NCI-H2227 (cell line): Measurements from ENCODE around the gene DDC.
A peak's percentile ranks its signal among the peaks of the same experiment; 100 is the strongest.
"Not testable (repeated sequence)": the region's sequence is repeated elsewhere in the genome, so short reads cannot be mapped to it uniquely, and the experiment has no call there.

Experiments used
- DNase-seq: peaks from one replicate; lab custom pipeline; 2025; ENCODE audit not compliant: unreplicated experiment; lab: John Stamatoyannopoulos, UW

DDC gene

GRCh38 chr7:50589364-50589763 lies 24.2 kb upstream of the DDC start:
- DNase-seq = no peak

DNA sequence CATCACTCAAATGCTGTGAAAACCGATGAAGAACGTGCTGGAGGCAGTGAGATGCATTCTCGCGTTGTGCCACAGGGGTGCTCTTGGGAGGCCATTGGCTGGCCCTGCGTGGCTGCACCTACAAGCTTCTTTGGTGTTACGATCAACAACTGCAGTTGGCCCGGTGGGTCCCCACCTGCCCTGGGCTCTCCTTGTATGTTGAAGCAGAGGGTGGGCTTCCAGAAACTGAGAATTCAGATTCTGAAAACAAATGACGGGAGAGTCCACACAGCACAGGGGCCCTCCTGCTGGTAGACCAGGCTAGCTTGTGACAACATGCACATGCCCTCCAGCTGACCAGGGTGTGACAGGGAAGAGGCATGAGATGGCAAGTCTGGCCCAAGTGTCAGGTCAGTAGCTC lies 23.7 kb upstream of the DDC start:
- DNase-seq = no peak

- no peak for DNase-seq
Observed at GRCh38 chr7:50587737-50588136, 22.5 kb upstream of the DDC start.

- no peak for DNase-seq
Observed at GRCh38 chr7:50584793-50585408, 19.7 kb upstream of the DDC start.

- no peak for DNase-seq
Observed at GRCh38 chr7:50584386-50584785, 19.2 kb upstream of the DDC start.

- not testable (repeated sequence) for DNase-seq
Observed at GRCh38 chr7:50583295-50583694, 18.1 kb upstream of the DDC start.

GRCh38 chr7:50582271-50582670 lies 17.1 kb upstream of the DDC start:
- not testable (repeated sequence) for DNase-seq

DNA sequence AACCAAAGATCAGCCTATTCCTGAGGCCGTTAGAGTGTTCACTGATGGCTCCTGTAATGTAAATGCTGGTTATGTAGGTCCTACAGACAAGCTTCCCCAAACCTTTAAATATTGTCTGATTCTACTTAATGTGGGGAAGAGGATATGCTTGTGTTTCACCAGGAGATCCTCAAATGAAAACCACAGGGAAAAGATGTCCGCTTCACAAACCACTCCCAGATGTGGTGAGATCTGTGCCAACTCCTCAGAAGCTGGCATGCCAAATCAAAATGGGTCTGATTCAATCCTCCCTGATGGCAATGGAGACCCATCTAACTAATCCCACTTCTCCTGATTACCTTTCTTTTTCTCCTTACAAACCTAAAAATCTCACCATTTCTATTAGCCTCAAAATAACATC lies 15.5 kb upstream of the DDC start:
- DNase-seq = not testable (repeated sequence)

- DNase-seq = no peak
Observed at GRCh38 chr7:50580057-50580456, 14.9 kb upstream of the DDC start.

DNA sequence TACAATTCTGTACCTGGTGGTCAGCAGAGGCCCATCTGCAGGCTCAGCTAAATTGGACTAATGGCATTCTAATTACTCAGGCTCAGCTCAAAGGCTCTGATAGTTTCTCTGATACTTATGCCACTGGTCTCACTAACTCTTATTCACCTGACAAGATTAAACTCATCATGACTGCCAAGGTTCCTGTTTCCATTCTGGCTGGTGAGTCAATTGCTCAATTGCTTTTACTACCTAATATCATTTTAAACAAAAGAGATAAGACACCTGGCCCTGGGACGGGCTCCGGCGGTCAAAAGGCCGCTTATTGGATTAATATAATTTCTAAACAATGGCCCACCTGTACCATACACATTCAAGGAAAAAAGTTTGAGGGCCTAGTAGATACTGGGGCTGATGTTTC lies 12.9 kb upstream of the DDC start:
- DNase-seq = not testable (repeated sequence)

- no peak for DNase-seq
Observed at GRCh38 chr7:50577569-50577968, 12.4 kb upstream of the DDC start.

- not testable (repeated sequence) for DNase-seq
Observed at GRCh38 chr7:50576388-50576787, 11.2 kb upstream of the DDC start.

- DNase-seq = no peak
Observed at GRCh38 chr7:50567715-50568261, 2.6 kb upstream of the DDC start.

- no peak for DNase-seq
Observed at GRCh38 chr7:50565977-50566376, 772 bp upstream of the DDC start.

- DNase-seq = no peak
Observed at GRCh38 chr7:50565559-50565916, 333 bp upstream of the DDC start.

DNA sequence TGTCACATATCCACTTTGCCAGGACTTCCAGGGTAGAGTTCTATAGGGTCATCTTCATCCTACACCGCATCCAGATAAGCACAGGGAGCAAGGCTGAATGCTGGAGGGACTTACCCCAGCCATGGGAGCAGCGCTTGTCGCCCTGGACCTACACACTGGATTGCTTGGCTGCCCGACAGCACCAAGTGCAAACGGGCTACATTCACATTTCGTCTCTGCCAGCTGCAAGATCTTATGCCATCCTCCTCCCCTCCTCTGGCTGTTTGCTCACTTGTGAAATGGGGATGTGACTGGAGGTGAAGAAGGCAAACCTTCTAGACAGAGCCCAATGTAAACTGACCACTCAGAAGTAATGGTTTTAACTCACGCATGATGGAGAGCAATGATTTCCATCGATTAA lies 1.0 kb downstream of the DDC start:
- no peak for DNase-seq

- peak; percentile 3 for DNase-seq
Observed at GRCh38 chr7:50562136-50562535, 3.1 kb downstream of the DDC start.

DNA sequence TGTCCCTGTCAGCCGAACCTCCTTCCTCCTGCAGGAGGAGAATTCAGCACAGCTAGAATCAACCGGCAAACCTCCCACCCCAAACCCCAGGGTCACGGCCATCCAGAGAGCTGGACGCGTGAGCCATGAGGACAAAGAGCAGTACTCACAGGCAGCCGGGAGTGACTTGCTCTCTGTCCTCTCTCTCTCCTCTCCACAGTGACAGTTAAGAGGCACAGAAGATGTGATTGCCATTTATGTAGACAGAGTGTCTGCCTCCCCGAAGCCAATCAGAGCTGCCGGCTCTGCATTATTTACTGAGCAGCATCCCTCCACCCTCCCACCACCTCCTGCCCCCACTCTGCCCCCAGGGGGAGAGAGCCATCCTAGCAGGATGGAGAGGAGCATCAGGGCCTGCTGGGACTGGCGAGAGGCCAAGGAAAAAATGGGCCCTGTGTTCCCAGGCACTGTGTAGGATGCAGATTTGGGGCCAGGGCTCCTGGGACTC lies 4.3 kb downstream of the DDC start:
- peak; percentile 63 for DNase-seq

GRCh38 chr7:50559881-50560280 lies 5.3 kb downstream of the DDC start:
- DNase-seq = no peak

DNA sequence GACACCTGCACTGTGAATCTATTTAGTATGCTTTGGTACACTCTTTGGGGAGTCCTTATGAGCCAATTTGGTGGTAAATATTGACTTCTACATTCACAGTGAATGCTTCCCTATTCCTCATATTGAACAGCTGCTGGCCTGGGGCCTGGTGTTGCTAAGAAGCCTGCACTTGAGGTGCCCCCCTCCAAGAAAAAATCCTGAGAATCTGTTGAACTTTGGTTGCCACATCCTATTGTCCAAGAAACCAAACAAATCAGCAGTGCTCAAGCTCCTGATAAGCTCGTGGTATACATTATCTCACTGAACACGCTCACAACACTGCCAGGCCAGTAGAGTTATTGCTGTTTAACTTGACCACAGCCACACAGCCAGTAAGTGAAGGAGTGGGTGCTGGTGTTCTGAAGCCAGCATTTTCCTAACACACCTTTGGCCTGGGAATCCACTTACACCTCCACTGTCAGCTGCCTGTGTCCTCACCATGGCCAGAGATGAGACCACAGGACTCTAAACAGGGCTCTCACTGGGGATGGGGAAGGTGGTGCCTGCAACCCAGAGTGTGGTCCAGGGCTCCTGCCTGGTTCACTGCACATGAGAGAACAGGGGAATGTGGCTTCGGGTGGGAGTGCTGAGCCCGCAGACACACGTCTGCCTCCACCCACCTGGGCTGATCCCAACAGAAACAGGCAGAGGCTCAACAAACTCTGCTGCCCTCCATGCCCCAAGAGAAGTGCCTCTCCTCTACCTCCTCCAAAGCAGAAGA lies 6.7 kb downstream of the DDC start:
- DNase-seq = no peak

DNA sequence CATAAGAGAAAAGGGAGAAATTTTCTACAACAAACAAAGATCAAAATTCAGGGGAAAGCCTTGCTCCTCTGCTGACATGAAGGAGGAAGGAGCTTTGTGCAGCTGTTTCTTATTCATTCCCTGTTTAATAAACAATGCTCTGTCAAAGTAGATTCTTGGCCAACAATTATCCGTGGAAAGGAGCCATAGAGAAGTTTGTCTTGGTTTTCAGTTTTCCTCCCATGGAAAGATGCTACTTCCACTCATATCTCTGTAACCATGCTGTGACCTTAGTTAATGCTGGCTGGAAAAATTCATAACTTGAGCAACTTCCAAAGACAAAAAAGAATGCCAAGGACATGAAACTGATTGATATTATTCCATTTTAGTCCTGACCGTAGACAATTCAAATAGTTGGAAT lies 8.1 kb downstream of the DDC start:
- DNase-seq = no peak

- no peak for DNase-seq
Observed at GRCh38 chr7:50556247-50556991, 8.8 kb downstream of the DDC start.
